ENCODE data around the gene STX3.

GRCh38 chr11:59777104-59777503 lies 21.9 kb downstream of the STX3 start:
- no peak for TF ChIP-seq CTCF (IDR thresholded peaks at IDR 0.05; ENCODE audit: poor library complexity, severe bottlenecking)
- no peak for TF ChIP-seq EP300 (conservative IDR thresholded peaks at IDR 0.05; ENCODE audit: poor library complexity, severe bottlenecking)

All from neural cell (in vitro differentiated cells).